ENCODE results near the gene TRAPPC12. TPM values are rescaled to one million over a fixed set of nuclear protein-coding genes. Genes with fewer than 3 reads are reported as not detected.
"Not testable (repeated sequence)": the region's sequence is repeated elsewhere in the genome, so short reads cannot be mapped to it uniquely, and the experiment has no call there.

TRAPPC12 gene
- total and polyA plus RNA-seq, 8 donors = 46.6 to 158 (median 70.7) TPM

DNA sequence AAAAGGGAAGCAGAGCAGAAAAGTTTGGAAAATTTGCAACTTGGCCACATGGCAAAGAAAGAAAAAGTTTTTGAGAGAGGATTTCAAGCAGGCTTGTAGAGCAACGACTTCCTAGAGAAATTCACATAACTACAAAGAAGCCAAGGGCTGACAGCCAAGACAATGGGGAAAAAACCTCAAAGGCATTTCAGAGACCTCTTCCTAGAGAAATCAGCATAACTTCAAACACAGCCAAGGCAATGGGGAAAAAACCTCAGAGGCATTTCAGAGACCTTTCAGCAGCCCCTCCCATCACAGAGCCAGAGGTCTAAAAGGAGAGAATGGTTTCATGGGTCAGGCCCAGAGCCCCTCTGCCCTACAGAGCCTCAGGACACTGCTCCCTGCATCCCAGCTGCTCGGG lies 132.6 kb downstream of the TRAPPC12 start:
- no peak for TF ChIP-seq POLR2A (IDR thresholded peaks at IDR 0.05)
- TF ChIP-seq POLR2AphosphoS5 (IDR thresholded peaks at IDR 0.05) = no peak
- TF ChIP-seq CTCF (IDR thresholded peaks at IDR 0.05) = no peak
- no peak for TF ChIP-seq EP300 (IDR thresholded peaks at IDR 0.05)
- H3K27me3 ChIP-seq = no peaks in the 10 kb centered on the region
- peaks cover 0 to 5% (median 0%) of the 10 kb centered on the region in 4 donors for H3K9me3 ChIP-seq
- peaks cover 0 to 7% (median 5%) of the 10 kb centered on the region in 4 donors for H3K4me1 ChIP-seq
- no peak overlapping the region for H3K4me3 ChIP-seq
- no peak for DNase-seq
- H3K27ac ChIP-seq = no peak overlapping the region
- peaks cover 28 to 68% (median 63%) of the 10 kb centered on the region in 4 donors for H3K36me3 ChIP-seq
- intact Hi-C loops (cut with DNase I; ENCODE audit: low total_unique reads) = no loop called here
- WGBS, 5 donors = 62 to 79% (median 77%) methylated on average over 2 of the region's 2 CpGs

DNA sequence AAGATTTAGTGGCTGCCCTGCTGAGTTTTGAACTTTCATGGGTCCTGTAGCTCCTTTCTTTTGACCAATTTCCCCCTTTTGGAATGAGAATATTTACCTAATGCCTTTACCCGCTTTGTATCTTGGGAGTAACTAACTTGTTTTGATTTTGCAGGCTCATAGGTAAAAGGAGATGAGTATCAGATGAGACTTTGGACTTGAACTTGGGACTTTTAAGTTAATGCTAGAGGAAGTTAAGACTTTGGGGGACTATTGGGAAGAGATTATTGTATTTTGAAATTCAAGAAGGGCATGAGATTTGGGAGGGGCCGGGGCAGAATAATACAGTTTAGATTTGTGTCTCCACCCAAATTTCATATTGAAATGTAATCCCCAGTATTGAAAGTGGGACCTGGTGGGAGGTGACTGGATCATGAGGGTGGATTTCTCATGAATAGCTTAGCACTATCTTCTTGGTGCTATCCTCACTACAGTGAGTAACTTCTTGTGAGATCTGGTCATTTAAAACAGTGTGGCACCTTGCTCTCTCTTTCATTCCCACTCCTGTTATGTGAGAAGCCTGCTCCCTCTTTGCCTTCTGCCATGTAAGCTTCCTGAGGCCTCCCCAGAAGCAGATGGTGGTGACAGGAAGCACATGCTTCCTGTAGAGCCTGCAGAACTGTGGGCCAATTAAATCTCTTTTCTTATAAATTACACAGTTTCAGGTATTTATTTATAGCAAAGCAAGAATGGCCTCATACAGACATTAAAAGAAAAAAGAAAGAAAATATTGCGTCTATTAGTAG lies 133.7 kb downstream of the TRAPPC12 start:
- no peaks in the 10 kb centered on the region for H3K27me3 ChIP-seq
- DNase-seq = no peak
- WGBS, 5 donors = 91 to 94% (median 94%) methylated on average over 3 of the region's 3 CpGs
- intact Hi-C loops (cut with DNase I; ENCODE audit: low total_unique reads) = no loop called here
- no peak overlapping the region for H3K27ac ChIP-seq
- peaks cover 31 to 63% (median 60%) of the 10 kb centered on the region in 4 donors for H3K36me3 ChIP-seq
- peaks cover 5 to 16% (median 13%) of the 10 kb centered on the region in 4 donors for H3K4me1 ChIP-seq
- TF ChIP-seq EP300 (IDR thresholded peaks at IDR 0.05) (no peak), POLR2AphosphoS5 (IDR thresholded peaks at IDR 0.05) (no peak), POLR2A (IDR thresholded peaks at IDR 0.05) (no peak), CTCF (IDR thresholded peaks at IDR 0.05) (no peak)
- no peak overlapping the region for H3K4me3 ChIP-seq
- peaks cover 0 to 5% (median 0%) of the 10 kb centered on the region in 4 donors for H3K9me3 ChIP-seq

DNA sequence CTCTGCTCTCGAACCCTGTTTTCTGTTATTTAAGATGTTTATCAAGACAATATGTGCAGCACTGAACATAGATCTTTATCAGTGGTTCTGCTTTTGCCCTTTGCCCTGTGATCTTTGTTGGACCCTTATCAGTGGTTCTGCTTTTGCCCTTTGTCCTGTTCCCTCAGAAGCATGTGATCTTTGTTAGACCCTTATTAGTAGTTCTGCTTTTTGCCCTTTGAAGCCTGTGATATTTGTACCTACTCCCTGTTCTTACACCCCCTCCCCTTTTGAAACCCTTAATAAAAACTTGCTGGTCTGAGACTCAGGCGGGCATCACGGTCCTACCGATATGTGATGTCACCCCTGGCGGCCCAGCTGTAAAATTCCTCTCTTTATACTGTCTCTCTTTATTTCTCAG lies 135.9 kb downstream of the TRAPPC12 start:
- WGBS, 5 donors = 65 to 98% (median 89%) methylated on average over 4 to 5 of the region's 5 CpGs
- H3K4me3 ChIP-seq; DNase-seq; H3K27me3 ChIP-seq; H3K27ac ChIP-seq; H3K9me3 ChIP-seq; intact Hi-C loops (cut with DNase I; ENCODE audit: low total_unique reads): not testable (repeated sequence)
- peaks cover 31 to 43% (median 40%) of the 10 kb centered on the region in 4 donors for H3K36me3 ChIP-seq
- H3K4me1 ChIP-seq = peaks cover 13 to 28% (median 24%) of the 10 kb centered on the region in 4 donors

- intact Hi-C loops (cut with DNase I; ENCODE audit: low total_unique reads) = no loop called here
- Histone ChIP-seq H3K4me1 (peaks cover 20 to 42% (median 36%) of the 10 kb centered on the region in 4 donors), H3K4me3 (no peak overlapping the region), H3K27me3 (no peaks in the 10 kb centered on the region), H3K36me3 (peaks cover 20 to 29% (median 26%) of the 10 kb centered on the region in 4 donors), H3K9me3 (peaks cover 0 to 5% (median 0%) of the 10 kb centered on the region in 4 donors), H3K27ac (no peak overlapping the region)
- WGBS, 5 donors = 91 to 98% (median 96%) methylated on average over 3 of the region's 3 CpGs
- TF ChIP-seq CTCF (IDR thresholded peaks at IDR 0.05) (no peak), POLR2A (IDR thresholded peaks at IDR 0.05) (no peak), POLR2AphosphoS5 (IDR thresholded peaks at IDR 0.05) (no peak), EP300 (IDR thresholded peaks at IDR 0.05) (no peak)
- DNase-seq = no peak
These were observed 137.3 kb downstream of the TRAPPC12 start for GRCh38 chr2:3516831-3517230.
